GM21737 (cell line): ENCODE measurements around the gene UQCRC2.
A peak's percentile ranks its signal among the peaks of the same experiment; 100 is the strongest.
"Not testable (repeated sequence)": the region's sequence is repeated elsewhere in the genome, so short reads cannot be mapped to it uniquely, and the experiment has no call there.

Experiments used
- ATAC-seq: cut with Tn5 transposase; IDR thresholded peaks from one replicate; pipeline ENCODE4 v1.9.1; 2021; ENCODE audit warnings: mild to moderate bottlenecking, moderate library complexity; ENCODE audit not compliant: unreplicated experiment

UQCRC2 gene

GRCh38 chr16:21980032-21980431, 26.9 kb downstream of the UQCRC2 start:
- ATAC-seq = no peak

DNA sequence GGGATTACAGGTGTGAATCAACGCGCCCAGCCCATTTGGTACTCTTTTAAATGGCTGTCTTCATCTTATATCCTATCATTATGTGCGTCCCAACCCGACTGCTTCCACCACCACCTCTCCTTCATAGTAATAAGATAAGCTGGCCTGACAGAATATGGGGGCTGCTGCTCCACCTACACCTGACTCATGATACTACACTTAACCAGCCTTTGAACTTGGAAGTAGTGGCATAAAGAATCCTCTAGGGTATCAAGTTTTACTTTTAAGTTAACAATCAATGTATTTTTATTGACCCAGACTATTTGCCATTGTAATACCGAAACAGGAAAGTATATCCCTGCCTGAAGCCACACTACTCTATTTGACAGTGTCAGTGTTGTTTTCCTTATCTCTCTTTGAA, 28.9 kb downstream of the UQCRC2 start:
- no peak for ATAC-seq

DNA sequence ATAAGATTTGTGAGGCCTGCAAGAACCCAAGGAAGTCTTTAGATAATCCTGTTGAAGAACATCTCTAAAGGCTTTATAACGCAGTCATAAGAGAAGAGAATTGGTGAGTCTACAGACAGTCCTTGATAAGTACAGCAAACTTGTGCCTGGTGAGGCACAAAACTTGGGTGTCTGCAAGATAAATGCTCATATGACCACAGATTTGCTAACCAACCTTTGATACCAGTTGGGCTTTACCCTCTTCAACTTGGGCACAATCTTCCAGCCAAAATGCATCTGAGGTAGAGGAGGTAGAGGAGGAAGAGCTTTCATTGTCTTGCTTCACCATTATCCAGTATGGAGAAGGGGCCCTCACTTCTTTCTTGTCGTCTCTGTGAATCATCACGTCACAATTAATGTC, 30.9 kb downstream of the UQCRC2 start:
- no peak for ATAC-seq

- no peak for ATAC-seq
These were observed 32.4 kb downstream of the UQCRC2 start for GRCh38 chr16:21985524-21985923.

GRCh38 chr16:21986692-21987246, 33.6 kb downstream of the UQCRC2 start:
- ATAC-seq = no peak

GRCh38 chr16:21987498-21987897, 34.3 kb downstream of the UQCRC2 start:
- ATAC-seq = no peak

DNA sequence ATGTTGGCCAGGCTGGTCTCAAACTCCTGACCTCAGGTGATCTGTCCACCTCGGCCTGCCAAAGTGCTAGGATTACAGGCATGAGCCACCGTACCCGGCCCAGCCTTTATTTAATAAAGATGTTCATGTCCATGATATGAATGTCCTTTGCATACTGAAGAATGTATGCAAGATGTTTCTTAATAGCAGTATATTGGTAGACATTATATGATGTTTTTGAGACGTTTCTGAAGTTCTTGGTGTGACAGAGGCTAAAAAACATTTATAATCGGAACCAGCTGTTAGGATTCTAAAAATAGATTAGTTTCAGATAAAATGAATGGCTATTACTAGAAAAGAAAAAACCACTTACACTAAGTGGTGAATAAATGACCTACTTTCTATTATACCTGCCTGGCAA, 36.0 kb downstream of the UQCRC2 start:
- no peak for ATAC-seq

DNA sequence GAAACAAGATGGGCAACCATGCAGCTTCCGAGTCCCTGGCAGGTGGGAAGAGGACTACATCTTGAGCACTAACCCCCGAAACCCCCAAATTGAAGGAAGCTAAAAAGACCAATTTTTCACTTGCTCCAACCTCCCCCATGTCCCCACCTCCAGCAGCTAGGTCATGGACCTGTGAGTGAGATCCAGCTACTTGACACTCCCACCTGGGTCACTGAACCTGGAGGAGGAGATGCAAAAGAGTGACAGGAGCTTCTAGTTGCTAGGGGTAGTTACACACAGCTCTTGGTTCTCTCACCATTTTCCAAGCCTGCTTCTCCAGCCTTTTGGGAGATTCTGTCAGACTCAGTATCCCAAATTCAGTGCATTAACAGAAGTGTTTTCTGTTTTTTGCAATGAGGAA, 36.6 kb downstream of the UQCRC2 start:
- no peak for ATAC-seq

DNA sequence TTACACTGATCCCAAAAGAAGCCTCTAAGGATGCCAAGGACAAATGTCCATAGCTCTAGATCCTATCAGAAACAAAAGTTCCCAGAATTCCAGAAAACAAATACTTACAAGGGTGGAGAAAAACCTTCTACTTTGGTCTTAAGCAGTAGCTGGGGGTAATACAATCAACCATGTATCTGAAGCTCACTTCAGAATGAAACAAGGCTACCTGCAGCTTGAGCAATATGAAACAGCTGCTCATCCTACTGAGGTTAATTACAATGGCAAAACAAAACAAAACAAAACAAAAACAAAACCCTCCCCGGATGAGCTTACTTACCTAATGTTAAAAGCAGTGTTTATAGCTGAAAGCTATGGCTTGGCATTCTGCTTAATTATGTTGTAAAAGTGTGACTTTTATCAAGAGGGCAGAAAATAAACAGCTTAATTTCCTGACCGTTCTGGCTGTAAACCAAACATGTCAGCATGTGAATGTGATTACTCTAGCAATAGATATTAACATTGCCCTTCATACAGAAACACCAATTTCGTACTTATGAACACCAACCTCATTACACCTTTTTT, 37.3 kb downstream of the UQCRC2 start:
- ATAC-seq = no peak

DNA sequence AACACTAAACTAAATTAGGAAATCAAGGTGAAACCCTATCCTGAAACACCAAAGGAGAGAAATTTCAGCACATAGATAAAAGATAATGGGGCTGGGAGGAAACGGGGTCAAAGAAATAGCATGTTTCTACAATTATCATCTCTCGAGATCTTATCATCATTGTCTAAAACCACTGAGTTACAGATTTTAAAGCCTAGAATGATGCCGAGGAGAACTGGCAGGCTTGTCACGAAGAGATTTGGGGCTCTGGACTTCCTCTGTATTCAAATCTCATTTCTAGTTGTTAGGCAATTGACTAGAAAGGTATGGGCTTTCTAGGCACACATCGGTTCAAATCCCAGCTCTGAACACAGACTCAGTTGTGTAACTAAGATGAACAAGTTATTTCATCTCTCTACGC, 38.5 kb downstream of the UQCRC2 start:
- ATAC-seq = no peak

- no peak for ATAC-seq
These were observed 41.8 kb downstream of the UQCRC2 start for GRCh38 chr16:21994856-21995465.

GRCh38 chr16:21996923-21997696, 43.9 kb downstream of the UQCRC2 start:
- no peak for ATAC-seq

DNA sequence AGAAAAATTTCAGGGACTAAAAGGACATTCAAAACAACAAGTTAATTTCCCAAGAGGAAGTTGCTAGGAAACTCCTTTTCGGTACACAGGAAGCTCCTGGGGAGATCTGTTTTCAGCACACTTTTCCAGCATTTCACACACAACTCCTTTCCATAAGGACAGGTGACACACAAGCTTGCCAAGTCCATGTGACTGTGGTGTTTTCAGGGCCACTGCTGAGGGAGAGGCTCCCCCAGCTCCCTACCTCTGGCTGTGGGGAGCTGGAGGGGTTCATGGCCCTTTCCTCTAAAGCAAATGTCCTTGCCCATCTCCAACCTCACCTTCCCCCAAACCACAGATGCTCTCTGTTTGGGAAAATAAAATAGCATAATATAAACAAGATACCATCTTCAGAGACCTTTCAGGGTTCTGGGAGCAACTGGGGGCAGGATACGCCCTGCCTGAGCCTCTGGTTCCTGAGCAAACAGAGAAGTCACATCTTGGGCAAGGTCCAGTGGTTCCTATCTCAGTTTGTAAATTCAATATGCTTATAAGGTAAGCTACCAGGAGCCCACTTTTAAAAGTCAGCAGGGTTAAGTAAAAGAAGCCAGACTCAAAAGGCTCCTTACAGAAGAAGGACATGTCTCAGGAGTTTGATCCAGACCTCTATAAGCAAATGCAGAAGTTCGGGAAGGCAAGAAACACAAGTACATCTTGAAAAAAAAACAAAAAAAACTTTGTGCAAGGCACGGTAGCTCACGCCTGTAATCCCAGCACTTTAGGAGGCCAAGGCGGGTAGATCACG, 44.7 kb downstream of the UQCRC2 start:
- no peak for ATAC-seq

GRCh38 chr16:22001591-22001990, 48.4 kb downstream of the UQCRC2 start:
- ATAC-seq = no peak

DNA sequence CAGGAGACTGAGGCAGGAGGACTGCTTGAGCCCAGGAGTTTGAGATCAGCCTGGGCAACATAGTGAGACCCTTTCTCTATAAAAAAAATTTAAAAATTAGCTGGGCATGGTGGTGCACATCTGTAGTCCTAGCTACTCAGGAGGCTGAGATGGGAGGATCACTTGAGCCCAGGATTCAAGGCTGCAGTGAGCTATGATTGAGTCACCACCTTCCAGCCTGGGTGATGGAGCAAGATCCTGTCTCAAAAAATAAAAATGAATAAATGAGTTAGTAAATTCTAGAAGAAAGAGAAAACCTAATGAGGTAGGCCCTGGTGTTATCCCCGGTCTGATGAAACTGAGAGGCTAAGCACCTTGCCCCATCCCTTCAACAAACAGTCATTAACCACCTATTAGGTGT, 48.9 kb downstream of the UQCRC2 start:
- ATAC-seq = not testable (repeated sequence)

- no peak for ATAC-seq
These were observed 50.0 kb downstream of the UQCRC2 start for GRCh38 chr16:22003195-22003594.

GRCh38 chr16:22004341-22004740, 51.2 kb downstream of the UQCRC2 start:
- ATAC-seq = no peak

GRCh38 chr16:22005746-22006145, 52.6 kb downstream of the UQCRC2 start:
- ATAC-seq = no peak

DNA sequence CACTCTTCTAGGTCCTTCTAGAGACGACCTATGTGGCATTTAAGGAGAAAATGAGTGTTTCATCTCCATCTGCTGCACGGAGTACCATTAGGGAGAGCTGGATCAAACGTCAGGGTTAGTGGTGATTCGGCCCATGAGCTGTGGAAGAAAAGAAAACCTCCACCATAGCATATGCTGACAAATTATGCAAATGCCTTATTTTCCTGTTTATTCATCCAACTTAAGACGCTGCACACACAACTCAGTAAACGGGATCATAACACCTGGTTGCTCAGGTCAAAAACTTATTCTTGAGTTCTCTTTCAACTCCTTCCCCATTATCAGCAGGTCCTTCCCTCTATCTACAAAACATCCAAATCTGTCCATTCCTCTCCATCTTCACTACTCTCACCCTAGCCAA, 53.5 kb downstream of the UQCRC2 start:
- no peak for ATAC-seq

DNA sequence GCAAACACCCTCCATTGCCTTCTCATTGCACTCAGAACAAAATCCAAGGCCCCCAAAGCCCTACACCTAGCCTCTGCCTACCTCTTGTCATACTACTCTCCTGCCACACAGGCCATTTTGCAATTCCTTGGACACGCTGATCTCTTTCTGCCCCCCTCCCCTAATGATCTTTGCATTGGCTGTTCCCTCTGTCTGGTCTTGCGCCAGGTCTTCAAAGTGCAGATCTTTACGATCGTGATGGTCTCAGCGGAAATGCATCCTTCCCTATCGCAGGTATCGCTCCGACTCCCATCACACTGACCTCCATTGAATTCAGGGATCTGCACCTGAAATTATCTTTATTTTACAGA, 54.0 kb downstream of the UQCRC2 start:
- no peak for ATAC-seq

- peak; percentile 57 for ATAC-seq
These were observed 54.5 kb downstream of the UQCRC2 start, which contains the start of gene MOSMO for GRCh38 chr16:22007509-22008214. Gene MOSMO, plus strand, starts transcription at chr16:22008111. Its CDS starts 191 bp downstream, at chr16:22008302.
